OCI-LY7 (cell line): ENCODE measurements around the gene NOD1. TPM values are rescaled to one million over a fixed set of nuclear protein-coding genes. Genes with fewer than 3 reads are reported as not detected.

Experiments used
- BruUV-seq: library from RNA; stranded (reverse); fragments of 400-500 nt; replicated peaks from 2 replicates; lab custom pipeline; 2021; lab: Mats Ljungman, UMichigan
- CTCF ChIA-PET: fragments of 300-600 bp; sonication (Branson Sonifier 250); formaldehyde crosslinking; loops from one replicate; lab custom pipeline; 2022; ENCODE audit warnings: antibody characterized with exemption; ENCODE audit not compliant: unreplicated experiment; lab: Charles Lee
- POLR2A ChIA-PET: fragments of 300-600 bp; sonication (Branson Sonifier 250); formaldehyde crosslinking; loops from one replicate; lab custom pipeline; 2022; ENCODE audit warnings: antibody characterized with exemption; lab: Charles Lee
- DNase-seq: peaks from one replicate; pipeline ENCODE4 v3.0.0-alpha.2; 2015; ENCODE audit warnings: low spot score
- H2AFZ ChIP-seq: fragments of 200-600 bp; sonication (generic), shearing (Covaris generic); 2 replicates; pipeline ENCODE4 v1.6.1; 2014; ENCODE audit warnings: mild to moderate bottlenecking, antibody characterized with exemption, low read length, moderate library complexity
- H3K27ac ChIP-seq: fragments of 200-600 bp; sonication (generic); 2 replicates; pipeline ENCODE4 v1.5.1; 2014; ENCODE audit warnings: mixed run types, low read depth, mild to moderate bottlenecking, moderate library complexity, low read length, inconsistent platforms; ENCODE audit not compliant: poor library complexity, severe bottlenecking
- H3K36me3 ChIP-seq: fragments of 200-600 bp; sonication (generic); 2 replicates; pipeline ENCODE4 v1.6.1; 2014; ENCODE audit warnings: mild to moderate bottlenecking, antibody characterized with exemption, low read length, moderate library complexity, mixed read lengths; ENCODE audit not compliant: insufficient read depth
- H3K4me1 ChIP-seq: fragments of 200-600 bp; sonication (generic); 2 replicates; pipeline ENCODE4 v1.5.1; 2014; ENCODE audit warnings: mild to moderate bottlenecking, low read length; ENCODE audit not compliant: insufficient read depth, poor library complexity, severe bottlenecking
- H3K4me2 ChIP-seq: fragments of 200-600 bp; sonication (generic); 2 replicates; pipeline ENCODE4 v1.6.1; 2014; ENCODE audit warnings: mild to moderate bottlenecking, low read length
- H3K4me3 ChIP-seq: fragments of 200-600 bp; sonication (generic); 2 replicates; pipeline ENCODE4 v1.5.1; 2014; ENCODE audit warnings: mild to moderate bottlenecking, low read depth, low read length; ENCODE audit not compliant: poor library complexity, severe bottlenecking
- H3K79me2 ChIP-seq: fragments of 200-600 bp; sonication (generic); 2 replicates; pipeline ENCODE4 v1.6.1; 2016; ENCODE audit warnings: low read depth, mild to moderate bottlenecking, low read length, moderate library complexity, mixed read lengths; ENCODE audit not compliant: insufficient read depth
- H3K9me2 ChIP-seq: fragments of 200-600 bp; sonication (generic); 2 replicates; pipeline ENCODE4 v1.6.1; 2016; ENCODE audit warnings: mild to moderate bottlenecking, low read length, mixed read lengths; ENCODE audit not compliant: insufficient read depth
- H3K9me3 ChIP-seq: fragments of 200-600 bp; sonication (generic); 2 replicates; pipeline ENCODE4 v1.6.1; 2014; ENCODE audit warnings: mild to moderate bottlenecking, mixed run types, low read length, mixed read lengths
- H4K20me1 ChIP-seq: fragments of 200-600 bp; sonication (generic); 2 replicates; pipeline ENCODE4 v1.6.1; 2014; ENCODE audit warnings: mild to moderate bottlenecking, antibody characterized with exemption, low read length, moderate library complexity, mixed read lengths; ENCODE audit not compliant: insufficient read depth
- EZH2phosphoT487 ChIP-seq: fragments of 200-600 bp; sonication (generic); IDR thresholded peaks from 2 replicates; pipeline ENCODE4 v1.6.1; 2018; ENCODE audit warnings: low read depth, borderline replicate concordance, mild to moderate bottlenecking, mixed run types, antibody characterized with exemption, low read length, moderate library complexity, mixed read lengths
- intact Hi-C: fragments of 100-400 bp; cut with micrococcal nuclease; formaldehyde crosslinking; loops from one replicate; pipeline ENCODE4 v1.10.0; 2022; ENCODE audit not compliant: unreplicated experiment
- total RNA-seq, 2 experiments: library from RNA; depleted of rRNA in 1 of 2; stranded (reverse); fragments of >200 nt in 1 of 2; shearing (Covaris generic) in 1 of 2; gene quantifications; 2 replicates each; pipeline ENCODE4 v1.2.3, GENCODE V29; 2014 to 2022
- TF ChIP-seq, protein P1 (sequence below): fragments of 200-600 bp; sonication (generic); conservative IDR thresholded peaks from 2 replicates; pipeline ENCODE4 v1.5.1; 2014; ENCODE audit warnings: mild to moderate bottlenecking, antibody characterized with exemption, low read length, moderate library complexity, mixed read lengths

NOD1 gene
- total RNA-seq, 2 experiments from 2014 or later = 8.4 to 10.3 TPM

DNA sequence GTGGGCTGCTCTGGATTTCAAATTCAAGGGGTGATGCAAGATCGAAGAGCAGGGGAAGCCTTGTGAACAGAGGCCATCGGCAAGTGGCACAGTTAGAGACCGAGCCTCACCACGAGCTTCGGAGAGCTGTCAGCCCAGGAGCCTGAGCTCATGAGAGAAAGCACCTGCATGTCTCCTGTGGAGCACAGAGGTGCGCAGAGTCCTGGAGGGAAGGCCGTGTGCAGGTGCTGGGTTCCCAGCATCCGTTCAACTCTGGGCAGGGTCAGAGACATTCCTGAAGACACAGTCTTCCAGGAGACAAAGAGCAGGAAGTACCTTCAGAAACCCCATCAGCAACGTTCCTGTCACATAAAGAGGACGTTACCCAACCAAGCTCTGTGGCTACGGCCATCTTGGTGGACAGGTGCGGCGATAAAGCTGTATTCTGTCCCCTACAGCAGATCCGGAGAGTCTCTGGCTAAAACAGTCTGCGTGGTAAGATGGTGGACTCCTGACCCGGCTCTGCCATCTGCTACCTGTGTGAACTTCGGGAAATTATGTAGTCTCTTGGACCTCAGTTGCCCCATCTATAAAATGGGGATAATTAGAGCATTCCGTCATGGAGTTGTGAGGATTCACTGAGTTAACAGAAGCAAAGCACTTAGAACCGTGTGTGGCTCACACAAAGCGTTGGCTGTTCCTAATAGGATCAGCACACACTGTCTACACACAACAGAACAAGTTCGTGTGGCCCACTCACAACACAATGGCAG, 40.6 kb downstream of the NOD1 start:
- Histone ChIP-seq H3K9me2 (no peaks in the 10 kb centered on the region), H3K79me2 (no peaks in the 10 kb centered on the region), H3K36me3 (0 out of 2 replicates have a peak, but pooled peaks cover under 1% of the 10 kb centered on the region), H3K9me3 (no peaks in the 10 kb centered on the region; the same call in 1 of the 2 replicates), H3K4me2 (no peak overlapping the region), H3K4me3 (no peak overlapping the region), H2AFZ (no peak overlapping the region), H4K20me1 (no peaks in the 10 kb centered on the region), H3K27ac (no peak overlapping the region), H3K4me1 (peaks cover 31% of the 10 kb centered on the region)
- no peak for DNase-seq
- ChIA-PET POLR2A (no interaction called here), CTCF (no interaction called here)
- no peak for TF ChIP-seq EZH2phosphoT487
- BruUV-seq = no TSS peak
- intact Hi-C loops = no loop called here

DNA sequence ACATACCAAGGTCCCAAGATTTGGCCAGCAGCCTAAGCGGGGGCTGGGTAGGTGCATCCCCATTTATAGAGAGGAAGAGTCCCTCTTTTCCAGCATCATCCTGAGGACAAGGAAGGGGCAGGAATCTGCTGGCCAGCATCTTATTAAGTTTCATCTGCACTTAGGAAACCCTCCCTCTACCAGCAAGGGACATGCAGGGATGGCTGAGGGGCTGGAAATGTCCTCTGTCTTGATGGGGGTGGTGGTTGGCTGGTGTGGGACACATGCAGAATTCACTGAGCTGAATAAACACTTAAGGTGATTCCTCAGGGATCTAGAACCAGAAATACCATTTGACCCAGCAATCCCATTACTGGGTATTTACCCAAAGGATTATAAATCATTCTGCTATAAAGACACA, 42.1 kb downstream of the NOD1 start:
- peaks cover 46% of the 10 kb centered on the region for H3K4me1 ChIP-seq
- H4K20me1 ChIP-seq = no peaks in the 10 kb centered on the region
- no peak overlapping the region for H3K4me3 ChIP-seq
- ChIA-PET CTCF (no interaction called here), POLR2A (interaction anchor here (0.6 kb wide), 1 partner anchor 27 kb away, joined by 7 read pairs; no protein-coding TSS in a partner anchor)
- DNase-seq = no peak
- no TSS peak for BruUV-seq
- peaks cover 15% of the 10 kb centered on the region; the same call in 1 of the 2 replicates for H3K36me3 ChIP-seq
- H3K79me2 ChIP-seq = no peaks in the 10 kb centered on the region
- no peak overlapping the region for H3K27ac ChIP-seq
- H3K9me3 ChIP-seq = peaks cover 11% of the 10 kb centered on the region; the same call in 1 of the 2 replicates
- H3K9me2 ChIP-seq = no peaks in the 10 kb centered on the region
- TF ChIP-seq EZH2phosphoT487 = no peak
- TF ChIP-seq, protein P1, sequence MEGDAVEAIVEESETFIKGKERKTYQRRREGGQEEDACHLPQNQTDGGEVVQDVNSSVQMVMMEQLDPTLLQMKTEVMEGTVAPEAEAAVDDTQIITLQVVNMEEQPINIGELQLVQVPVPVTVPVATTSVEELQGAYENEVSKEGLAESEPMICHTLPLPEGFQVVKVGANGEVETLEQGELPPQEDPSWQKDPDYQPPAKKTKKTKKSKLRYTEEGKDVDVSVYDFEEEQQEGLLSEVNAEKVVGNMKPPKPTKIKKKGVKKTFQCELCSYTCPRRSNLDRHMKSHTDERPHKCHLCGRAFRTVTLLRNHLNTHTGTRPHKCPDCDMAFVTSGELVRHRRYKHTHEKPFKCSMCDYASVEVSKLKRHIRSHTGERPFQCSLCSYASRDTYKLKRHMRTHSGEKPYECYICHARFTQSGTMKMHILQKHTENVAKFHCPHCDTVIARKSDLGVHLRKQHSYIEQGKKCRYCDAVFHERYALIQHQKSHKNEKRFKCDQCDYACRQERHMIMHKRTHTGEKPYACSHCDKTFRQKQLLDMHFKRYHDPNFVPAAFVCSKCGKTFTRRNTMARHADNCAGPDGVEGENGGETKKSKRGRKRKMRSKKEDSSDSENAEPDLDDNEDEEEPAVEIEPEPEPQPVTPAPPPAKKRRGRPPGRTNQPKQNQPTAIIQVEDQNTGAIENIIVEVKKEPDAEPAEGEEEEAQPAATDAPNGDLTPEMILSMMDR = no peak
- intact Hi-C loops = no loop called here
- no peak overlapping the region for H3K4me2 ChIP-seq
- no peak overlapping the region for H2AFZ ChIP-seq

DNA sequence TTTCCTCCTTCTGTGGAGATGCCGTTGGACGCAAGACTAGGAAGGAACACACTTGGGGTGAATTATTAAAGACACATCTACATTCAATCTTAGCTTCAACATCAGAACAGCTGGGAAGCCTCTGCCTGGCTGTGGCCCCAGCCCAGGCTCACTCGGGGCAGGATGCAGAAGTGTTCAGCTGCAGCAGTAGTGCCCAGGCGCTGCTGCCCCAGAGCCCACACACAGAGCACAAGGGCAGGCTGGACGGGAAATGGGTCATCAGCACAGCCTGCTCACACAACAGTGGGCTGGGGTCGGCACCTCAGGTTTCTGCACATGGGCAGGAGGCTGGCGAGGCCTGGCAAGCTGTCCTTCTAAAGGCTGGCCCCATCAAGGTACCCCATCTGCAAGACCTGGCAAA, 42.5 kb downstream of the NOD1 start:
- no peaks in the 10 kb centered on the region for H3K79me2 ChIP-seq
- H2AFZ ChIP-seq = no peak overlapping the region
- TF ChIP-seq, protein P1 = no peak
- TF ChIP-seq EZH2phosphoT487 = no peak
- no peak overlapping the region for H3K4me3 ChIP-seq
- peaks cover 50% of the 10 kb centered on the region for H3K4me1 ChIP-seq
- peaks cover 15% of the 10 kb centered on the region; the same call in 1 of the 2 replicates for H3K36me3 ChIP-seq
- H3K9me2 ChIP-seq = no peaks in the 10 kb centered on the region
- H4K20me1 ChIP-seq = no peaks in the 10 kb centered on the region
- no peak overlapping the region for H3K27ac ChIP-seq
- POLR2A ChIA-PET = interaction anchor here (0.6 kb wide), 1 partner anchor 27 kb away, joined by 7 read pairs; no protein-coding TSS in a partner anchor
- no peak overlapping the region for H3K4me2 ChIP-seq
- peaks cover 11% of the 10 kb centered on the region; the same call in 1 of the 2 replicates for H3K9me3 ChIP-seq
- CTCF ChIA-PET = no interaction called here
- intact Hi-C loops = no loop called here
- BruUV-seq = no TSS peak
- no peak for DNase-seq
